ENCODE data around the gene RAD54L. TPM values are rescaled to one million over a fixed set of nuclear protein-coding genes. Genes with fewer than 3 reads are reported as not detected.
A peak's percentile ranks its signal among the peaks of the same experiment; 100 is the strongest.
"Not testable (repeated sequence)": the region's sequence is repeated elsewhere in the genome, so short reads cannot be mapped to it uniquely, and the experiment has no call there.

RAD54L gene
- total RNA-seq, 1 experiment from 2014 or later = 24.2 TPM

GRCh38 chr1:46285730-46286477 is 38.3 kb downstream of the RAD54L start:
- no peak for DNase-seq (ENCODE audit: low read depth)

GRCh38 chr1:46288485-46289133 is 41.0 kb downstream of the RAD54L start:
- peak; percentile 49 for DNase-seq (ENCODE audit: low read depth)

GRCh38 chr1:46289134-46289494 is 41.6 kb downstream of the RAD54L start:
- no peak for DNase-seq (ENCODE audit: low read depth)

GRCh38 chr1:46289976-46290375 is 42.4 kb downstream of the RAD54L start:
- DNase-seq (ENCODE audit: low read depth) = no peak

GRCh38 chr1:46295306-46295705 is 47.7 kb downstream of the RAD54L start:
- DNase-seq (ENCODE audit: low read depth) = no peak

- DNase-seq (ENCODE audit: low read depth) = no peak
These were observed 50.8 kb downstream of the RAD54L start for GRCh38 chr1:46298387-46298786.

- DNase-seq (ENCODE audit: low read depth) = no peak
These were observed 53.3 kb downstream of the RAD54L start for GRCh38 chr1:46300673-46301405.

GRCh38 chr1:46301406-46301807 is 53.8 kb downstream of the RAD54L start:
- DNase-seq (ENCODE audit: low read depth) = no peak

- DNase-seq (ENCODE audit: low read depth) = peak; percentile 58
These were observed 54.5 kb downstream of the RAD54L start for GRCh38 chr1:46301808-46302640.

GRCh38 chr1:46302641-46303037 is 55.1 kb downstream of the RAD54L start:
- DNase-seq (ENCODE audit: low read depth) = peak; percentile 36

- DNase-seq (ENCODE audit: low read depth) = peak; percentile 97
These were observed 55.7 kb downstream of the RAD54L start, which contains the start of the genes LRRC41 and UQCRH for GRCh38 chr1:46303038-46303871. LRRC41 (minus strand) TSS chr1:46303616; CDS start chr1:46303322, 294 bp downstream. UQCRH (plus strand) TSS chr1:46303698; CDS start chr1:46303767, 69 bp downstream.

- peak; percentile 25 for DNase-seq (ENCODE audit: low read depth)
These were observed 56.3 kb downstream of the RAD54L start for GRCh38 chr1:46303872-46304326.

- no peak for DNase-seq (ENCODE audit: low read depth)
These were observed 58.6 kb downstream of the RAD54L start for GRCh38 chr1:46306159-46306530.

- DNase-seq (ENCODE audit: low read depth) = no peak
These were observed 62.0 kb downstream of the RAD54L start for GRCh38 chr1:46309401-46310159.

- DNase-seq (ENCODE audit: low read depth) = no peak
These were observed 62.8 kb downstream of the RAD54L start for GRCh38 chr1:46310321-46310720.

- DNase-seq (ENCODE audit: low read depth) = peak; percentile 46
These were observed 68.3 kb downstream of the RAD54L start for GRCh38 chr1:46315669-46316403.

- DNase-seq (ENCODE audit: low read depth) = no peak
These were observed 69.8 kb downstream of the RAD54L start for GRCh38 chr1:46317323-46317722.

GRCh38 chr1:46319301-46319700 is 71.7 kb downstream of the RAD54L start:
- DNase-seq (ENCODE audit: low read depth) = not testable (repeated sequence)
